CD14-positive monocyte (primary cell): ENCODE results near the gene NKX1-2. TPM values are rescaled to one million over a fixed set of nuclear protein-coding genes. Genes with fewer than 3 reads are reported as not detected.

Source experiments
- DNase-seq, 3 donors: peaks; one replicate each; pipeline ENCODE4 v3.0.0-alpha.2; 2011 to 2022
- H2AFZ ChIP-seq: 2 replicates; pipeline ENCODE4 v1.6.0; 2012; ENCODE audit warnings: mild to moderate bottlenecking, low read depth, low read length, inconsistent platforms; ENCODE audit not compliant: insufficient read depth, poor library complexity, severe bottlenecking
- H3K27ac ChIP-seq, 2 donors: 1 replicate in 1 of 2; 2 replicates in 1 of 2; pipeline ENCODE4 v1.5.1; 2012 to 2013; ENCODE audit warnings: low read length in 2 of 2, control low read depth in 1 of 2, inconsistent platforms in 1 of 2, low read depth in 1 of 2, mild to moderate bottlenecking in 1 of 2
- H3K27me3 ChIP-seq, 2 donors: one replicate each; pipeline versions ENCODE4 v1.6.0 to v1.6.1; 2011 to 2013; ENCODE audit warnings: low read length in 2 of 2; ENCODE audit not compliant: control insufficient read depth in 2 of 2, insufficient read depth in 2 of 2
- H3K36me3 ChIP-seq, 2 donors: replicated peaks in 1 of 2; 1 replicate in 1 of 2; 2 replicates in 1 of 2; pipeline versions ENCODE4 v1.5.1 to v1.6.1; 2012 to 2013; ENCODE audit warnings: low read length in 2 of 2, control low read depth in 1 of 2, inconsistent platforms in 1 of 2, mild to moderate bottlenecking in 1 of 2; ENCODE audit not compliant: insufficient read depth in 2 of 2, control insufficient read depth in 1 of 2
- H3K4me1 ChIP-seq, 2 donors: 1 replicate in 1 of 2; 2 replicates in 1 of 2; pipeline versions ENCODE4 v1.5.1 to v1.6.1; 2012 to 2013; ENCODE audit warnings: low read length in 2 of 2, control low read depth in 1 of 2, inconsistent platforms in 1 of 2, mild to moderate bottlenecking in 1 of 2, moderate library complexity in 1 of 2; ENCODE audit not compliant: insufficient read depth in 2 of 2, control insufficient read depth in 1 of 2
- H3K4me2 ChIP-seq: replicated peaks from 2 replicates; pipeline ENCODE3; 2012; ENCODE audit warnings: low read length, moderate library complexity, mild to moderate bottlenecking; ENCODE audit not compliant: poor library complexity, severe bottlenecking; ENCODE audit errors: extremely low read depth
- H3K4me3 ChIP-seq, 3 experiments: fragments of 200-600 bp in 1 of 3; sonication (generic) in 1 of 3; replicated peaks in 1 of 3; 1 replicate in 2 of 3; 2 replicates in 1 of 3; pipeline ENCODE4 v1.5.1; 2011 to 2013; ENCODE audit warnings: low read length in 3 of 3, mild to moderate bottlenecking in 3 of 3, control low read depth in 2 of 3, low read depth in 2 of 3, inconsistent platforms in 1 of 3, moderate library complexity in 1 of 3
- H3K79me2 ChIP-seq: 2 replicates; pipeline ENCODE4 v1.6.0; 2012; ENCODE audit warnings: mild to moderate bottlenecking, control low read depth, inconsistent platforms, low read length, moderate library complexity; ENCODE audit not compliant: insufficient read depth
- H3K9ac ChIP-seq: 2 replicates; pipeline ENCODE4 v1.6.0; 2017; ENCODE audit warnings: low read length, mild to moderate bottlenecking; ENCODE audit not compliant: insufficient read depth, poor library complexity, severe bottlenecking
- H3K9me3 ChIP-seq, 2 donors: replicated peaks in 1 of 2; 1 replicate in 1 of 2; 2 replicates in 1 of 2; pipeline versions ENCODE4 v1.5.1 to v1.6.1; 2012 to 2013; ENCODE audit warnings: low read length in 2 of 2, control low read depth in 1 of 2; ENCODE audit not compliant: control insufficient read depth in 1 of 2, insufficient read depth in 1 of 2
- H4K20me1 ChIP-seq: 2 replicates; pipeline ENCODE4 v1.6.0; 2012; ENCODE audit warnings: mild to moderate bottlenecking, low read length, control low read depth, moderate library complexity; ENCODE audit not compliant: insufficient read depth
- H3K27ac Mint-ChIP-seq, 7 donors: one replicate each; pipeline ENCODE4 v1.8.0; 2020; ENCODE audit warnings: mild to moderate bottlenecking in 7 of 7, mixed read lengths in 7 of 7, moderate library complexity in 6 of 7, inconsistent platforms in 2 of 7
- H3K27me3 Mint-ChIP-seq, 3 donors: one replicate each; pipeline ENCODE4 v1.8.0; 2021 to 2022; ENCODE audit warnings: low read depth in 3 of 3, mild to moderate bottlenecking in 3 of 3, mixed read lengths in 3 of 3, moderate library complexity in 3 of 3, inconsistent platforms in 1 of 3
- H3K36me3 Mint-ChIP-seq, 2 donors: one replicate each; pipeline ENCODE4 v1.8.0; 2020; ENCODE audit warnings: mixed read lengths in 2 of 2, inconsistent platforms in 1 of 2, mild to moderate bottlenecking in 1 of 2
- H3K4me1 Mint-ChIP-seq: one replicate; pipeline ENCODE4 v1.8.0; 2020; ENCODE audit warnings: mild to moderate bottlenecking, mixed read lengths
- H3K4me3 Mint-ChIP-seq, 2 donors: one replicate each; pipeline ENCODE4 v1.8.0; 2020; ENCODE audit warnings: mild to moderate bottlenecking in 2 of 2, mixed read lengths in 2 of 2, moderate library complexity in 1 of 2
- H3K9me3 Mint-ChIP-seq, 7 donors: one replicate each; pipeline ENCODE4 v1.8.0; 2020 to 2022; ENCODE audit warnings: mixed read lengths in 7 of 7, mild to moderate bottlenecking in 6 of 7, moderate library complexity in 6 of 7, inconsistent platforms in 2 of 7
- WGBS: methylation state at CpG from one replicate; pipeline ENCODE4 v1.1.5; 2013; ENCODE audit warnings: missing lambda C conversion rate; ENCODE audit not compliant: insufficient coverage; 5-methylcytosine and 5-hydroxymethylcytosine counted together
- intact Hi-C, 2 donors: fragments of 100-400 bp; cut with micrococcal nuclease; formaldehyde crosslinking; loops; one replicate each; pipeline versions ENCODE4 v1.15.0 to v1.15.1; 2023
- polyA plus RNA-seq, 3 donors: library from polyadenylated mRNA; depleted of rRNA in 1 of 3; unstranded in 2 of 3; stranded (reverse) in 1 of 3; fragments of 300-500 nt in 2 of 3; fragments of >200 nt in 1 of 3; fragmentation: Illumina TruSeq in 2 of 3; gene quantifications; 1 replicate in 2 of 3; 2 replicates in 1 of 3; pipeline ENCODE4 v1.2.3, GENCODE V29; 2012 to 2021
- TF ChIP-seq, protein P1 (sequence below): fragments of 200-600 bp; IDR thresholded peaks from one replicate; pipeline ENCODE4 v1.8.0; 2022; ENCODE audit warnings: antibody characterized with exemption, mild to moderate bottlenecking

Gene NKX1-2
- polyA plus RNA-seq, 3 donors: not detected

DNA sequence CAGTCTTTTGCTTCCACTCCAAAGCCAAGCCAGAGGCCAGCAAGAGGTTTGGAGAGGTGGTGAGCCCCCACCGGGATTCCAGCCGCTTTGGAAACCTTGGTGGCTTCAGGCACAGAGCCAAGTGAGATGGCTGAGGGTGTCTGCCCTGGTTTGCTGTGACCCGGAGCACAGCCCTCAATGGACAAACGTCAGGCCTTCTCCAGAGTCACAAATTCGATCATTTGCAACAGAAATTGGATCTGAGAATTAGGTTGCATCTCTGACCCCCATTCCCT is 885 bp upstream of the NKX1-2 start:
- peaks cover 17% of the 10 kb centered on the region for H3K4me1 Mint-ChIP-seq
- no peak for DNase-seq
- no peaks in the 10 kb centered on the region for H3K4me1 ChIP-seq
- H2AFZ ChIP-seq: no peak overlapping the region
- no peak overlapping the region for H3K27ac ChIP-seq
- H3K79me2 ChIP-seq: no peaks in the 10 kb centered on the region
- peaks cover 83 to 92% of the 10 kb centered on the region in 2 donors for H3K27me3 ChIP-seq
- no peak overlapping the region for H3K4me3 ChIP-seq
- no peak overlapping the region for H3K9ac ChIP-seq
- no peaks in the 10 kb centered on the region for H3K36me3 ChIP-seq
- TF ChIP-seq, protein P1, sequence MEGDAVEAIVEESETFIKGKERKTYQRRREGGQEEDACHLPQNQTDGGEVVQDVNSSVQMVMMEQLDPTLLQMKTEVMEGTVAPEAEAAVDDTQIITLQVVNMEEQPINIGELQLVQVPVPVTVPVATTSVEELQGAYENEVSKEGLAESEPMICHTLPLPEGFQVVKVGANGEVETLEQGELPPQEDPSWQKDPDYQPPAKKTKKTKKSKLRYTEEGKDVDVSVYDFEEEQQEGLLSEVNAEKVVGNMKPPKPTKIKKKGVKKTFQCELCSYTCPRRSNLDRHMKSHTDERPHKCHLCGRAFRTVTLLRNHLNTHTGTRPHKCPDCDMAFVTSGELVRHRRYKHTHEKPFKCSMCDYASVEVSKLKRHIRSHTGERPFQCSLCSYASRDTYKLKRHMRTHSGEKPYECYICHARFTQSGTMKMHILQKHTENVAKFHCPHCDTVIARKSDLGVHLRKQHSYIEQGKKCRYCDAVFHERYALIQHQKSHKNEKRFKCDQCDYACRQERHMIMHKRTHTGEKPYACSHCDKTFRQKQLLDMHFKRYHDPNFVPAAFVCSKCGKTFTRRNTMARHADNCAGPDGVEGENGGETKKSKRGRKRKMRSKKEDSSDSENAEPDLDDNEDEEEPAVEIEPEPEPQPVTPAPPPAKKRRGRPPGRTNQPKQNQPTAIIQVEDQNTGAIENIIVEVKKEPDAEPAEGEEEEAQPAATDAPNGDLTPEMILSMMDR: no peak
- H3K9me3 Mint-ChIP-seq: peaks cover 0 to 21% (median 2%) of the 10 kb centered on the region in 7 donors
- H3K27ac Mint-ChIP-seq: peak overlapping the region in 1 of 7 donors; percentile 33
- peaks cover 90 to 97% (median 91%) of the 10 kb centered on the region in 3 donors for H3K27me3 Mint-ChIP-seq
- WGBS: 29% methylated on average over 3 of the region's 5 CpGs
- H3K4me3 Mint-ChIP-seq: peak overlapping the region in 1 of 2 donors; percentile 47
- peaks cover 0 to 10% of the 10 kb centered on the region in 2 donors for H3K36me3 Mint-ChIP-seq
- no peak overlapping the region for H3K4me2 ChIP-seq
- H4K20me1 ChIP-seq: no peaks in the 10 kb centered on the region
- H3K9me3 ChIP-seq: peaks cover 0 to 30% of the 10 kb centered on the region in 2 donors
- intact Hi-C loops: no loop called here

DNA sequence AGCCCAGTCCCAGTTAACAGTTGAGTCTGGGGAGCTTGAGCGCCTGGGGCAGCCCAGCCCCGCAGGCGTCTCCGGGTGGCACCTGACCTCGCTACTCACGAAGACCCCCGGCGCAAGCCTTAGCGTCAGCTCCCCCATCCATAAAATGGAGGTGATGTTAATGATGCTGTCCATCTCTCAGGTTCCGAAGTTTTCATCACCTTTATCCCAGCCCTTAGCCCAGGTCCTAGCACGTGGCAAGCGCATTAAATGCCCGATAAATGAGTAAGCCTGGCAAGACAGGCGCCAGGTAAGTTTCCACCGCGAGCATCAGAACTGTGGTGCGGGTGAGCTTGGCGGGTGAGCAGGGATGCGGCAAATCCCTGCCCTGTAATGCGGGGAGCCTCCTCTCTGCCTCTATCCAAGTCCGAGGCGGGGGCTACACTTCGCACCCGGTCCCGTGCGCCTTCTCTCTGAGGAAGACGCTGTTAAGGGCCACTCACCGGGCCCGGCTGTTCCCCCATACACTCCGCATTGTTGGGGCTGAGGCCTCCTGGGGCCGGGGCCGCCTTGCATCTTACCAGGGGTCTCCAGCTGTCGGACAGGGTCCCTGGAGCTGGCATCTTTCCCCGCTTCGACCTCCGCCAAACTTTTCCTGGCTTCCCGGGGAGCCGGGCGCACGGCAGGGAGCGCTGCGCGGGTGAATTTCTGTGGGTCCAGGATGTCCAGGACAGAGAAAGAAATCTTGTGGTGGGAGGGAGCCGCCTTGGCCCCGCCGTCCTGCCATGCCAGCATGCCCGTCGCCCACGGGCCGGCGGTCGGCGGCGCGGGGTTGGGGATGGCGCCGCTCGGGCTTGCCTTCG is 444 bp downstream of the NKX1-2 start:
- no peaks in the 10 kb centered on the region for H3K36me3 ChIP-seq
- intact Hi-C loops: no loop called here
- H3K27ac ChIP-seq: no peak overlapping the region
- H2AFZ ChIP-seq: no peak overlapping the region
- no peak overlapping the region for H3K4me2 ChIP-seq
- Mint-ChIP-seq H3K36me3 (peaks cover 0 to 10% of the 10 kb centered on the region in 2 donors), H3K9me3 (peaks cover 0 to 21% (median 2%) of the 10 kb centered on the region in 7 donors), H3K27ac (no peak overlapping the region), H3K4me3 (peak overlapping the region in 1 of 2 donors; percentile 76), H3K27me3 (peaks cover 88 to 96% (median 91%) of the 10 kb centered on the region in 3 donors), H3K4me1 (peaks cover 17% of the 10 kb centered on the region)
- peaks cover 87 to 94% of the 10 kb centered on the region in 2 donors for H3K27me3 ChIP-seq
- TF ChIP-seq, protein P1: no peak
- H4K20me1 ChIP-seq: no peaks in the 10 kb centered on the region
- H3K4me1 ChIP-seq: no peaks in the 10 kb centered on the region
- 3% methylated on average over 36 of the region's 59 CpGs for WGBS
- peaks cover 0 to 30% of the 10 kb centered on the region in 2 donors for H3K9me3 ChIP-seq
- H3K79me2 ChIP-seq: no peaks in the 10 kb centered on the region
- H3K9ac ChIP-seq: no peak overlapping the region
- H3K4me3 ChIP-seq: no peak overlapping the region
- no peak for DNase-seq
